Epithelial cell of esophagus (primary cell): Measurements from ENCODE around the gene CAPNS2.

ENCODE experiments used
- DNase-seq: peaks from one replicate; pipeline ENCODE4 v3.0.0; 2010; ENCODE audit warnings: low read depth
- H3K4me3 ChIP-seq: 2 replicates; pipeline ENCODE4 v1.5.1; 2011; ENCODE audit warnings: mild to moderate bottlenecking, low read length, control low read depth
- CTCF ChIP-seq: IDR thresholded peaks from 2 replicates; pipeline ENCODE4 v1.5.1; 2011; ENCODE audit warnings: low read depth, mild to moderate bottlenecking, low read length, control low read depth, inconsistent platforms; ENCODE audit not compliant: insufficient read depth; ENCODE audit errors: missing control alignments

The CAPNS2 gene

GRCh38 chr16:55566432-55567175 is at the start of gene CAPNS2:
TSS of gene CAPNS2 (plus strand) at chr16:55566684. CDS start at chr16:55566757, 73 bp downstream.
- no peak for TF ChIP-seq CTCF
- peak; percentile 80 for DNase-seq
- peak within 1 kb of the TSS; percentile 55 for H3K4me3 ChIP-seq

GRCh38 chr16:55521792-55522191 is 44.7 kb upstream of the CAPNS2 start:
- no peak for TF ChIP-seq CTCF
- no peak overlapping the region for H3K4me3 ChIP-seq
- no peak for DNase-seq

GRCh38 chr16:55526441-55526840 is 40.0 kb upstream of the CAPNS2 start:
- H3K4me3 ChIP-seq = no peak overlapping the region
- no peak for TF ChIP-seq CTCF
- DNase-seq = peak; percentile 51

- DNase-seq = no peak
- no peak overlapping the region for H3K4me3 ChIP-seq
- TF ChIP-seq CTCF = no peak
Measured at GRCh38 chr16:55527885-55528284, 38.6 kb upstream of the CAPNS2 start.

- H3K4me3 ChIP-seq = no peak overlapping the region
- no peak for TF ChIP-seq CTCF
- no peak for DNase-seq
Measured at GRCh38 chr16:55529018-55529417, 37.5 kb upstream of the CAPNS2 start.

- no peak overlapping the region for H3K4me3 ChIP-seq
- peak; percentile 32 for DNase-seq
- no peak for TF ChIP-seq CTCF
Measured at GRCh38 chr16:55530316-55530856, 36.1 kb upstream of the CAPNS2 start.

GRCh38 chr16:55532227-55532626 is 34.3 kb upstream of the CAPNS2 start:
- no peak for TF ChIP-seq CTCF
- H3K4me3 ChIP-seq = no peak overlapping the region
- DNase-seq = no peak
